Measurements from ENCODE around the gene SHH. TPM values are rescaled to one million over a fixed set of nuclear protein-coding genes. Genes with fewer than 3 reads are reported as not detected.
A peak's percentile ranks its signal among the peaks of the same experiment; 100 is the strongest.

SHH gene
- total RNA-seq, 1 donor from 2014 or later, result under 0.01 TPM

- DNase-seq (ENCODE audit: low read depth in 2 of 2), result no peak
These were observed 47.8 kb downstream of the SHH start for GRCh38 chr7:155764438-155764793.

DNA sequence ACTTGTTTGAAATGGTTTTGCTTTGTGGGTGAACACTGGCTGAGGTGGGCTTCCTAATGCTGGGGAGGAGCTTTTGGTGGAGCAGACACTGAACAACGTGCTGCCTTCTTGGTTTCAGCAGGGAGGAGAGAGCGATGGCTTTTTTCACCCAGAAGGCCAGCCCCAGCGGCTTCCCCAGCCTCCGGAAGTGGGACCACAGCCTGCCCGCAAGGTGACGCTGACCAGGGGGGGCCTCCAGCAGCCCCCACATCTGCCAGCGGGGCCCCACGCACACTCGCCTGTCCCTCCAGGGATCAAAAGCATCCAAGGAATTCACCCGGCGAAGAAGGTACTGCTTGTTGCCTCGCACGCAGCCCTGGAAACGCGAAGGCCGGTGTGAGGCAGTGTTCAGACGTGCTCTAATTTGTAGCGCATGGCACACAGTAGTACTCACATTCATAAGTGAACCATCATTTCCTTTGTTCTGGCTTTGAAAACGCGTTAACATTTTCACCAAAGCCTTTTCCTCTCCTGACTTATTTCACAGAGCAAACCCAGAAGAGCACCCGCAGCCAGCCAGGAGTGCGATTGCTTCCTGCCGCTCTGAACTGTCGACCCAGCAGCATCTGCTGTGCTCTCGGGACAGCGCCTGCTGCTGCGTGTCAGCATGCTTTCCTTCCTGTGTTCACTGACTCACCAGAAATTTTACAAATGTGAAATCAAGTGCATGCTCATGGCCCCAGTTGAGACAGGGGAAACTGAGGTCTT, 48.4 kb downstream of the SHH start:
- DNase-seq (ENCODE audit: low read depth in 2 of 2), result peak; percentile 94 to 97

DNA sequence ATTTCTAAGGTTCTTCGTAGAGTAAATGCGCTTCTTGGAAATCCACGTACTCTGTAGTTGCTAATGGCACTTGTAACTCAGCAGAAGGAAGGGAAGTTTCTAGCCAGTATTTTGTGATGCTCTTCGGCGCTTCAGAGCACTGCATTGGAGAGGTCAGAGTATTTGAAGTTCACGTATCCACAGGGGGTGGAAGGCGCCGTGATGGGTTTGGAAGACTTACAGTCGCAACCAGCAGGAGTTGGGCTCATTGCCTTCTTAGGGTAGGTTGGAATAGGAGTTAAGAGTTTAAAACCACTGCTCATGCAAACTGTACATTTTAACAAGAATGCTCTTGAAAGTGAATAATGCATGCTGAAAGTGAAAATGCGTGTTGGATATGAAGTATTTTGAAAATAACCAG, 49.1 kb downstream of the SHH start:
- no peak for DNase-seq (ENCODE audit: low read depth in 2 of 2)

DNA sequence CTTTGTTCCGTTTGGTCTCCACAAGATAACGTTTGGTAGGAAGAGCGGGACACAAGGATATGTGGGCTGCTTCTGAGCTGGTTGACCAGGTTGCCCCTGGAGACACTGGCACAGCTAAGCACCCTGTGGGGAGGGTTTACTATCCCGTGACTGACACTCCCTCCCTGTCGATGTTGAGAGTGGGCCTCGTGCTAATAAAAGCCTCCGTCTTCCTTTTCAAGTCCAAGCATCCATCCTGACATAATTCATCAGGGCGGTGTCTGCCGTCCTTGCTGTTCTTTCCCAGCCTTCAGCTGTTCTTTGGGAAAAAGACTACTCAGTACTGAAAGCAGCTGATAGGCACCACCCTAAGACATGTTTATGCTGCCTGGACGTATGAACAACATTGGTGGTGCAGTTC, 49.6 kb downstream of the SHH start:
- DNase-seq (ENCODE audit: low read depth in 2 of 2), result no peak

- DNase-seq (ENCODE audit: low read depth in 2 of 2), result no peak
These were observed 50.2 kb downstream of the SHH start for GRCh38 chr7:155762036-155762435.

DNA sequence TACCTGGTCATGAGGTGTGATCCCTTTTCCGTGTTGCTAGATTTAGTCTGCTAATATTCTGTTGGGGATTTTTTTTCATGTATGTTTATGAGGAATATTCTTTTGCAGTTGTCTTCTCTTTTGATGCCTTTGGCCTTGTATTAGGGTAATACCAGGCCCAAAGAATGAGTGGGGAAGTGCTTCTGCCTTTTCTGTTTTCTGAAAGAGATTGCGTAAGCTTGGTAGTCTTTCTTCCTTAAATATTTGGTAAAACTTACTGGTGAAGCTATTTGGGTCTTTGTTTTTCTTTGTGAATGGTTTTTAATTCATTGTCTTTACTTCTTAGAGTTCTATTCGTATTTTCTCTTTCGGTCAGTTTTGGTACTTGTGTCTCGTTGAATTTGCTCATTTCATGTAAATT, 51.1 kb downstream of the SHH start:
- DNase-seq (ENCODE audit: low read depth in 2 of 2), result no peak

DNA sequence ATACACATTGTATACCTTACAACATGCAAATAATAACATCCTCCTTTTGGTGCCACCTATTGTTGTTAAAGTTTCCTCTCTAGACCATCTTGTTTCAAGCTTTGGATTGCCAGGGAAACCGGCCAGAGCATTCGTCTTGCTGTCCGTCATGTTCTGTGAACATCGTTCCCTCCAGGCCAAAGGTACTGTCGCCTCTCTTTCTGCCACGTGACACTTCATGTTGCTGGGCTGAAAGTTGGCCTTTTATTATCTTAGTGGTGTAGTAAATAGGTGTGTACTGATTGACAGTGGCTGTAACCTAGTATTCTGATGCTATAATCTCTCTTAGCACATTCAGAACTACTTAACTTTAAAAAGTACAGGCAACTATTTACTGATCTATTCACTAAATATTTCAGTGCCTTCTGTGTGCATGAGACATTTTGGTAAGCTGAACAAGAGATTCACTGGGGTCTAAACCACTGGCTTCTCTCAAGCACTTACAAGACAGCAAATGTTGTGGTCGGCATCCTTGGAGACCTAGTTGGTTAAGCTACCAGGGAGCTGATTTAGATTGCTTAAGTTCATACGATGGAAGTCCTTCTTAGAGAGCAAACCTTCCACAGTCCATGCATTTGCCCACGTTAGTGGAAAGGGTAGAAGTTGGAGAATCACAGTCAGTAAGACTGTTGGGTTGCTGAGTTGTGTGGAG, 52.4 kb downstream of the SHH start:
- DNase-seq (ENCODE audit: low read depth in 2 of 2), result no peak

DNA sequence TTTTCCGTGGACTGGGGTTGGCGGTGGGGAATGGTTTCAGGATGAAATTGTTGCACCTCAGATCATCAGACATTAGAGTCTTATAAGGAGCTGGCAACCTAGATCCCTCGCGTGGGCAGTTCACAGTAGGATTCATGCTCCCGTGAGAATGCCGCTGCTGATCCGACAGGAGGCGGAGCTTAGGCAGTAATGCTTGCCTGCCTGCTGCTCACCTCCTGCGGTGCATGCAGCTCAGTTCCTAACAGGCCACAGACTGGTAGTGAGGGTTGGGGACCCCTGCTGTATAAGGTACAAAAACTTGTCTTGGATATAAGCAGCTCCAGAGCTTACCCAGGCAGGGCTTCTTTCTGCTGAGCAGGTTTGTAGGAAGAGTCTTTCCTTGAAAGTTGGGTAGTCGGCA, 53.9 kb downstream of the SHH start:
- no peak for DNase-seq (ENCODE audit: low read depth in 2 of 2)

DNA sequence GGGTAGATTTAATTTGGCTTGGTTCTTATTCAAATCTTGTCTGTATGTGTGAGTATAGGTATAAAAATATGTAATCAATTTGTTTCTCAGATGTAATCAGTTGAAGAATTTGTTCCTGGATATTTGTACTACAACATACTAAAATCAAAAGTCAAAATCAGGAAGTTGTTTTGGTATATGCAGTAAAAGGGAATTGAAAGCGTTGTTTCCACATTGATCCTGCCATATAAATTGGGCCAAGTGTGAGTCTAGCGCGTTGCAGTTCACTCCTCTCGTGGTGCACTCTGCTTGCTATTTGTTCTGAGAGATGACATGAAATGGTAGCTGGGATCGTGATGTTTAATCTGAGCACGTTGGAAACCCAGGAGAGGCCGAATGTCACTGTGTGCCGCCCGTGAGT, 55.9 kb downstream of the SHH start:
- DNase-seq (ENCODE audit: low read depth in 2 of 2), result no peak

DNA sequence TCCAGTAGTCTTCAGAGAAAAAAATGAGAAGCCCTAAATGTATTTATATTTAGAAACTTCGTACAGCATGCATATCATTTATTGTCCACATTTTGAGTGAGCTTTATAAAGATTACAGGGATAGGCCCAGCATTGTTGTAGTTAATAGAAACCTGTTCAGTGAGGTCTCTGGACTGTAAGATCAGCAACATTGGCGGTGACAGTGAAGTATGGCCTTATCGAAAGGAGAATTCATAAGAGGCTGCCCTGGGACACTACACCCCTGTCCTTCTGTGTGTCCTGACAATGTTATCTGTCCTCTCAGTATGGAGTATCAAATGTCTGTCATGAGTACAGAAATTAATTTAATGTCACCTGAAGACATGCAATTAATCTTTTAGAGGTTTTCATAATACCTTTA, 57.2 kb downstream of the SHH start:
- no peak for DNase-seq (ENCODE audit: low read depth in 2 of 2)

DNA sequence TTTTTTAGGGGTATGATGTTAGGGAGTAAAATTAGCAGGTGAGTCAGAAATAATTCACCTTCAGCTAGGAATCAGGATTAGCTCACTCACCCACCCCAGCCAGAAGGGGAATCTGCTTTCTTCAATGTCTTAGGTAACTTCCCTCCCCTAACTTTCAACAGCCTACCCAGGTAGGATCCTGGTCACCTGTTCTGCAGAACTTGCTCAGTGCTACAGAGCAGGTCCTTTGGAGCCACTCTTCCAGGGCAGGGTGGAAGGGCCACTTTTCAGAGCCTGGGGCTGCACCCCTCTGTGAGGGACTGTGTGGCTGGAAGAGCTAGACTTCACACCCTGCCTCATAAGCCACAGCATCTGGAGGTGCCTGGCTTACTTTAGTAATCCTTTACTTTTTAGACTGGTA, 58.1 kb downstream of the SHH start:
- no peak for DNase-seq (ENCODE audit: low read depth in 2 of 2)

- no peak for DNase-seq (ENCODE audit: low read depth in 2 of 2)
These were observed 58.8 kb downstream of the SHH start for GRCh38 chr7:155753446-155753965.

DNA sequence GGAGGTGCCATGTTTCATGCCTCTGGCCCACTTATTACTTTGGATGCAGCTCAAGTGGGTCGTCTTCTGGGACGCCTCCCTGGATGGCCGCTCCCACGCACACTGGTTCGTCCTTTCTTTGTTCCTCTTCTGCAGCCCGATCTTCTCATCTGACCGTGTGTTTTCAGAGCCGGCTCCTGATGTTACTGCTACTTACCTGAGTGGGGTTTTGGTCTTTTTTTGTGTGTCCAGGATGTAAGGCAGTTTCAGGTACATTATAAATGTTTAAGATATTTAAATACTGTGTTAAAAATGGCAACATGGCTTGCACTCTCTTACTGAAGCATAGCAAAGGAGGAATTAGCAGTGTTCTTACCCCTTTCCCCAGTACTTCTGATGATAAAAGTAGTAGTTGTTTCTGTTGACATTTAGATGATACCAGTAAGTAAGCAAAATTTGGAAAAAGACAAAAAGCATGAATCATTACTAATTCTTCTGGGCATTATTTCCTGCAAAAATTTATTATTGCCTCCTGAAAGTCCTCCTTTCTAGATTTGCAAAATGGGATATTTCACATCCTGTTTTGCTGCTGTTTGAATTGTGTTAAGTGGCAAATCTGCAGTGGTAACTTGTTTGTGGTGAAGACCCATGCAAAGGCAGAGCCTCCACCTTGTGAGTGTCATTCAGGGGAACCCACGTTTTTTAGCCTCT, 59.4 kb downstream of the SHH start:
- no peak for DNase-seq (ENCODE audit: low read depth in 2 of 2)

DNA sequence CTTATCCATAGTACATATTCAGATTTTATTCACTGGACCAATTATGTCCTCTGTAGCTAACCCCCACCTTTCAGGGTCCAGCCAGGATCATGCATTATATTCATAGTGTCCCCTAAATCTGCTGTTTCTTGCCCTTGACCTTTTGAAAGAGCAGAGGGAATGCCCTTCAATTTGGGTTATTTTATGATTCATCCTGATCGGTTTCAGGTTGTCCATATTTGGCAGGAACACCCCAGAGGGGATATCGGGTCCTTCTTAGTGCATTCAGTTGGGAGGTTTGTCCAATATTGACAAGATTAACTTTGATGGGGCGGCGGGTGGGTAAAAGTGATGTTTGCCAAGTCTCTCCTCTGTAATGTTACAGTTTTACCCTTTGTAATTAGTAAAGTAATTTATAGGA, 60.9 kb downstream of the SHH start:
- DNase-seq (ENCODE audit: low read depth in 2 of 2), result no peak

DNA sequence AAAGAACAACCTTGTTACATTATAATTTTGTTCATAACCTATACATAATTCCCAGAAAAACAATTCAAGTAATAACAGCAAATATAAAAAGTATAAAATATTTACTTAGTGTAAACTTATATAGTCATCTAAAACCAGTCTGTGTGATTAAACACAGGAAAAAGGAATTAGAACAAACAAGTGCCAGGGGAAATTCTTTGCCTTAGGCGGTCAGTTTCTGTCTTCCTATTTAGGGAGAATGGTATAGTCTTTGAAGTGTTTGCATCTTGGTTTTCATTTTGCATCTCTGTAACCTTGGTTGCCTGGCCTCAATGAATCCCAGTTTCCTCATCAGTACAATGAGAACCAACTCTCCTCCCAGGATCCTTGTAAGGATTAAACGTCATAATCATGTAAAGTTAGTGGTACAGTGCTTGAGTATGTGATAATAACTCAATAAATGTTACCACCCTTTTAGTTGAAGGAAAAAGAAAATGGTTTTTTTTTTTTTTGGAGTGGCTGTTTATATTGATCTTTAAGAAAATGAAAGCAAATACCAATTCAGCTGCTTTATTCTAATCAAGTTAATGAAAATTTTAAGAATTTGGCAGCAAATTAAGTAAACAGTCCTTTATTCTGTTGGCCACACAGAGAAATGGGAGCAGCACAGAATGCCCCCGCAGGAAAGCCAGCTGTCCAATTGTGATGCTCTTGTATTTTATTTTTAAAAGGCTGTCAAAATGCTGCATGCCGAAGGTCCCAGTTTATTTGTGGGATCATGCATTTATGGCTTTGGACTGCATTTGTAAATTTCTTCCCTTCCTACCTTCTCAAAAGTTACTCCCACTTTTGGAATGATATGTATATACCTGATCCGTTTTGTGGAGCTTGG, 61.8 kb downstream of the SHH start:
- DNase-seq (ENCODE audit: low read depth in 2 of 2), result peak in 1 of 2 donors; percentile 71

Other genes starting within 250 kb of the SHH start
- gene RBM33, start 167.8 kb downstream of the SHH start, total RNA-seq, result 13.3 and 21.4 TPM in 2 replicates